ENCODE results near the gene ATP5F1E. TPM values are rescaled to one million over a fixed set of nuclear protein-coding genes. Genes with fewer than 3 reads are reported as not detected.
"Not testable (repeated sequence)": the region's sequence is repeated elsewhere in the genome, so short reads cannot be mapped to it uniquely, and the experiment has no call there.

The ATP5F1E gene
- total and polyA plus RNA-seq, 12 donors, result 13.3 to 131 (median 55.3) TPM

GRCh38 chr20:59042151-59042795 lies 10.1 kb upstream of the ATP5F1E start, which contains the start of gene PRELID3B:
Gene PRELID3B (minus strand): TSS chr20:59042786. CDS start chr20:59042730, 56 bp downstream.
- WGBS, 4 donors, result 4 to 10% (median 6%) methylated on average over 8 to 50 of the region's 50 CpGs
- Histone ChIP-seq H3K36me3 (replicated peaks in 1 of 2) (peaks cover 0 to 11% of the 10 kb centered on the region in 2 donors), H3K27me3 (no peaks in the 10 kb centered on the region), H3K9me3 (replicated peaks in 1 of 3) (no peaks in the 10 kb centered on the region), H3K4me1 (replicated peaks in 1 of 2) (peaks cover 17 to 36% of the 10 kb centered on the region in 2 donors), H3K4me3 (peak within 1 kb of the TSS in 3 of 4 donors; percentile 36 to 95 (median 56)), H3K27ac (peak within 1 kb of the TSS; percentile 78 to 95 (median 82))
- DNase-seq, result peak; percentile 31 to 66 (median 50)
- intact Hi-C loops (cut with DNase I), result loop anchor here in 1 of 2 donors (10.0 kb wide), 1 partner anchor 167 kb away; no protein-coding TSS in a partner anchor
- TF ChIP-seq CTCF (IDR thresholded peaks at IDR 0.05), result no peak
- TF ChIP-seq POLR2A (IDR thresholded peaks at IDR 0.05), result peak; percentile 51

- H3K27me3 ChIP-seq; H3K9me3 ChIP-seq (replicated peaks in 1 of 3); DNase-seq: not testable (repeated sequence)
- 87 to 94% (median 92%) methylated on average over 16 of the region's 16 CpGs for whole genome bisulfite sequencing, 4 donors
- Histone ChIP-seq H3K4me1 (replicated peaks in 1 of 2) (peaks cover 17 to 36% of the 10 kb centered on the region in 2 donors), H3K36me3 (replicated peaks in 1 of 2) (peaks cover 0 to 19% of the 10 kb centered on the region in 2 donors), H3K4me3 (peak overlapping the region in 1 of 4 donors; percentile 95), H3K27ac (peak overlapping the region in 3 of 5 donors; percentile 78 to 95 (median 82))
- intact Hi-C loops (cut with DNase I), result loop anchor here in 1 of 2 donors (10.0 kb wide), 1 partner anchor 167 kb away; no protein-coding TSS in a partner anchor
These were observed 9.4 kb upstream of the ATP5F1E start for GRCh38 chr20:59041487-59041886.

GRCh38 chr20:59040667-59041066 lies 8.5 kb upstream of the ATP5F1E start:
- H3K36me3 ChIP-seq (replicated peaks in 1 of 2), result peaks cover 0 to 27% of the 10 kb centered on the region in 2 donors
- TF ChIP-seq CTCF (IDR thresholded peaks at IDR 0.05) (no peak), POLR2A (IDR thresholded peaks at IDR 0.05) (no peak)
- no peaks in the 10 kb centered on the region for H3K27me3 ChIP-seq
- peaks cover 17 to 36% of the 10 kb centered on the region in 2 donors for H3K4me1 ChIP-seq (replicated peaks in 1 of 2)
- H3K4me3 ChIP-seq, result no peak overlapping the region
- H3K9me3 ChIP-seq (replicated peaks in 1 of 3), result no peaks in the 10 kb centered on the region
- DNase-seq, result no peak
- WGBS, 4 donors, result 88 to 93% (median 91%) methylated on average over 5 of the region's 5 CpGs
- intact Hi-C loops (cut with DNase I), result loop anchor here in 1 of 2 donors (10.0 kb wide), 1 partner anchor 166 kb away; no protein-coding TSS in a partner anchor
- H3K27ac ChIP-seq, result no peak overlapping the region

GRCh38 chr20:59039233-59039632 lies 7.1 kb upstream of the ATP5F1E start:
- intact Hi-C loops (cut with DNase I), result loop anchor here in 1 of 2 donors (10.0 kb wide), 1 partner anchor 54 kb away; the partner anchor contains the start of gene NELFCD
- 63 to 84% (median 80%) methylated on average over 1 of the region's 1 CpG for WGBS, 4 donors
- peaks cover 17 to 36% of the 10 kb centered on the region in 2 donors for H3K4me1 ChIP-seq (replicated peaks in 1 of 2)
- no peak for DNase-seq
- H3K4me3 ChIP-seq, result no peak overlapping the region
- TF ChIP-seq CTCF (IDR thresholded peaks at IDR 0.05), result no peak
- no peak for TF ChIP-seq POLR2A (IDR thresholded peaks at IDR 0.05)
- no peak overlapping the region for H3K27ac ChIP-seq
- no peaks in the 10 kb centered on the region for H3K9me3 ChIP-seq (replicated peaks in 1 of 3)
- H3K36me3 ChIP-seq (replicated peaks in 1 of 2), result peaks cover 0 to 42% of the 10 kb centered on the region in 2 donors
- H3K27me3 ChIP-seq, result no peaks in the 10 kb centered on the region

All from adrenal gland (tissue), 12 donors.